GM12801 (cell line): ENCODE data around the gene FIGN.

Experiments
- CTCF ChIP-seq: IDR thresholded peaks from one replicate; pipeline ENCODE4 v1.5.1; 2011; ENCODE audit warnings: control low read depth; ENCODE audit not compliant: insufficient read length; ENCODE audit errors: extremely low read depth

The FIGN gene

GRCh38 chr2:163755366-163755765 lies 19.6 kb upstream of the FIGN start:
- TF ChIP-seq CTCF = no peak

- no peak for TF ChIP-seq CTCF
Observed at GRCh38 chr2:163753726-163754125, 17.9 kb upstream of the FIGN start.

- TF ChIP-seq CTCF = no peak
Observed at GRCh38 chr2:163752267-163752666, 16.5 kb upstream of the FIGN start.

GRCh38 chr2:163751696-163752095 lies 15.9 kb upstream of the FIGN start:
- no peak for TF ChIP-seq CTCF

GRCh38 chr2:163748420-163748819 lies 12.6 kb upstream of the FIGN start:
- TF ChIP-seq CTCF = no peak

GRCh38 chr2:163741435-163741834 lies 5.6 kb upstream of the FIGN start:
- TF ChIP-seq CTCF = no peak

- no peak for TF ChIP-seq CTCF
Observed at GRCh38 chr2:163737563-163737962, 1.8 kb upstream of the FIGN start.

- TF ChIP-seq CTCF = no peak
Observed at GRCh38 chr2:163737190-163737439, 1.3 kb upstream of the FIGN start.
